Cerebellar cortex (tissue), 1 donor: ENCODE measurements around the gene TRAF4.
"Not testable (repeated sequence)": the region's sequence is repeated elsewhere in the genome, so short reads cannot be mapped to it uniquely, and the experiment has no call there.

Experiments used
- DNase-seq: peaks from one replicate; pipeline ENCODE4 v3.0.0-alpha.2; 2015; ENCODE audit warnings: low spot score

TRAF4 gene

GRCh38 chr17:28783161-28783560 is 39.4 kb downstream of the TRAF4 start:
- no peak for DNase-seq

DNA sequence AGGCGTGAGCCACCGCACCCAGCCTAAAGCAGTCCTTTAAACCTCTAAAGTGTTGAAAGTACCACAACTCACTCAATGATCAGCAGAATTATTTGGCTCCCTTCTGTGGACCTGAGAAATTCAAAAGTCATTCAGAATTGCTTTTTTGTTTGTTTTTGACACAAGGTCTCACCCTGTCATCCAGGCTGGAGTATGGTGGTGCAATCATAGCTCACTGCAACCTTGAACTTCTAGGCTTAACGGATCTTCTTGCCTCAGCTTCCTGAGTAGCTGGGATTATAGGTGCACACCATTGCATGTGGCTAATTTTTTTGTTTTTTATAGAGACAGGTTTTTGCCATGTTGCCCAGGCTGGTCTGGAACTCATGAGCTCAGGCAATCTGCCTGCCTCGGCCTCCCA is 44.3 kb downstream of the TRAF4 start:
- DNase-seq, result no peak

GRCh38 chr17:28792877-28793661 is 49.3 kb downstream of the TRAF4 start:
- DNase-seq, result no peak

DNA sequence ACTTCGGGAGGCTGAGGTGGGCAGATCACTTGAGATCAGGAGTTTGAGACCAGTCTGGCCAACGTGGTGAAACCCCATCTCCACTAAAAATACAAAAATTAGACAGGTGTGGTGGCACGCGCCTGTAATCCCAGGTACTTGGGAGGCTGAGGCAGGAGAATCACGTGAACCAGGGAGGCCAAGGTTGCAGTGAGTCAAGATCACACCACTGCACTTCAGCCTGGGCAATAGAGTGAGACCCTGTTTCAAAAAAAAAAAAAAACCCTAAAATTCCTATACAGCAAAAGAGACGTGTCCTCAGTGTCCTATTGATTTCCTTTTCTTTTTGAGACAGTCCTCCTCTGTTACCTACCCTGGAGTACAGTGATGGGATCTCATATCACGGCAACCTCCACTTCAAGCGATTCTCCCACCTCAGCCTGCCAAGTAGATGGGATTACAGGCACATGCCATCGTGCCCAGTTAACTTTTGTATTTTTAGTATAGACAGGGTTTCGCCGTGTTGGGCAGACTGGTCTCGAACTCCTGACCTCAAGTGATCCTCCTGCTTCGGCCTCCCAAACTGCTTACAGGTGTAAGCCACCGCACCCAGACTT is 51.1 kb downstream of the TRAF4 start:
- not testable (repeated sequence) for DNase-seq

DNA sequence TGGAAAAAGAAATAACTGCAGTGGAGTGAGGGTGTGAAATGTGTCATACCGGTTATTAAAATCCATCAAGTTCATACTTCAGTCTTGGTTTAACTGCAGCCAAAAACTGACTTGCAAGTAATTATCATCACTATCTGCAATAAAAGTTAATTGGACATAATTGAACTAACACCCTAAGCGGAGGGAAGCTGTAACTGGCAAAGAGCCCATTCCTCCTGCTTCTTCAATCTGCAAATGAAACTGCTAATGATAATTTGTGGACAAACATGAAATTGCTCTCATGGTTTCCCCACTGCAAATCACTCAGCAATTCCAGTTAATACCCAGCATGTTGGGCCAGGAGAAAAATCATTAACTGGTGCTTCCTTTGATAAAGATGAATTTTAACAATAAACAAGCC is 52.3 kb downstream of the TRAF4 start:
- DNase-seq, result no peak
